ENCODE results near the gene KCNQ1.

DNA sequence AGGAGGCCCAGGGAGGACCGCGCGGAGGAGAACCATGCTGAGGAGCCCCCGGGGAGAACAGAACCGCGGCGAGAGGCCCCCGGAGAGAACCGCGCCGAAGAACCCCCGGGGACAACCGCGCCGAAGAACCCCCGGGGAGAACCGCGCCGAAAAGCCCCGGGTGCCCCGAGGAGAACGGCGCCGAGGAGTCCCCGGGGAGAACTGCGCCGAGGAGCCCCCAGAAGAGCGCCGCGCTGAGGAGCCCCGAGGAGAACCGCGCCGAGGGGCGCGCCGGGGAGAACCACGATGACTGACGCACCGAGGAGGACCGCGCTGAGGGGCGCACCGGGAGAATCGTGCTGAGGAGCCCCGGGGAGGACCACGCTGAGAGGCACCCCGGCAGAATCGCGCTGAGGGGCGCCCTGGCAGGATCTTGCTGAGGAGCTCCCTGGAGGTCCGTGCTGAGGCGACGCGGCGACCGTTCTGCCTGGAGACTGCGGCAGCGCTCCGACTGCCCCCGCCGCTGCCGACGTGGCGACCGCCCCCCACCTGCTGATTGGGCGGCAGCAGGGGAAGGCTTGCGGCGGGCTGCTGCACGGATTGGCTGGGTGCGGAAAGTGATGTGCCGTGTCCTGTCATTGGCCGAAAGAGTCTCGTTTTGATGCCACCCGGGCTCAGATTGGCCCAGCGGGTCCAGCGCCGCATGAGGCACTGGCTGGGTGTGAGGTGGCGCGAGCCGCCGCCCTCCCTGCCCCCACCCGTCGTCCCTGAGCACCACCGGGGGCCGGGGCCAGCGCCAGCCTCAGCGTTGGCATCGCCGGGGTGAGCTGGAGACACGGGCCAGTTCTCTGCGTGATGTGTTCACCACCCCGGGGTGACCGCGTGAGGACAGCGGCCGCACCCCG is 255.0 kb downstream of the KCNQ1 start, which contains the start of gene KCNQ1OT1:
- TF ChIP-seq OSR1 (CRISPR knock-in tag; IDR thresholded peaks at IDR 0.05) = no peak
- TF ChIP-seq, protein P1, sequence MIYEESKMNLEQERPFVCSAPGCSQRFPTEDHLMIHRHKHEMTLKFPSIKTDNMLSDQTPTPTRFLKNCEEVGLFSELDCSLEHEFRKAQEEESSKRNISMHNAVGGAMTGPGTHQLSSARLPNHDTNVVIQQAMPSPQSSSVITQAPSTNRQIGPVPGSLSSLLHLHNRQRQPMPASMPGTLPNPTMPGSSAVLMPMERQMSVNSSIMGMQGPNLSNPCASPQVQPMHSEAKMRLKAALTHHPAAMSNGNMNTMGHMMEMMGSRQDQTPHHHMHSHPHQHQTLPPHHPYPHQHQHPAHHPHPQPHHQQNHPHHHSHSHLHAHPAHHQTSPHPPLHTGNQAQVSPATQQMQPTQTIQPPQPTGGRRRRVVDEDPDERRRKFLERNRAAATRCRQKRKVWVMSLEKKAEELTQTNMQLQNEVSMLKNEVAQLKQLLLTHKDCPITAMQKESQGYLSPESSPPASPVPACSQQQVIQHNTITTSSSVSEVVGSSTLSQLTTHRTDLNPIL (CRISPR knock-in tag; IDR thresholded peaks at IDR 0.05; ENCODE audit: low read depth) = no peak
- TF ChIP-seq, protein P2, sequence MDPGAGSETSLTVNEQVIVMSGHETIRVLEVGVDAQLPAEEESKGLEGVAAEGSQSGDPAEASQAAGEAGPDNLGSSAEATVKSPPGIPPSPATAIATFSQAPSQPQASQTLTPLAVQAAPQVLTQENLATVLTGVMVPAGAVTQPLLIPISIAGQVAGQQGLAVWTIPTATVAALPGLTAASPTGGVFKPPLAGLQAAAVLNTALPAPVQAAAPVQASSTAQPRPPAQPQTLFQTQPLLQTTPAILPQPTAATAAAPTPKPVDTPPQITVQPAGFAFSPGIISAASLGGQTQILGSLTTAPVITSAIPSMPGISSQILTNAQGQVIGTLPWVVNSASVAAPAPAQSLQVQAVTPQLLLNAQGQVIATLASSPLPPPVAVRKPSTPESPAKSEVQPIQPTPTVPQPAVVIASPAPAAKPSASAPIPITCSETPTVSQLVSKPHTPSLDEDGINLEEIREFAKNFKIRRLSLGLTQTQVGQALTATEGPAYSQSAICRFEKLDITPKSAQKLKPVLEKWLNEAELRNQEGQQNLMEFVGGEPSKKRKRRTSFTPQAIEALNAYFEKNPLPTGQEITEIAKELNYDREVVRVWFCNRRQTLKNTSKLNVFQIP (CRISPR knock-in tag; IDR thresholded peaks at IDR 0.05; ENCODE audit: borderline replicate concordance, low read depth) = no peak
- TF ChIP-seq, protein P3, sequence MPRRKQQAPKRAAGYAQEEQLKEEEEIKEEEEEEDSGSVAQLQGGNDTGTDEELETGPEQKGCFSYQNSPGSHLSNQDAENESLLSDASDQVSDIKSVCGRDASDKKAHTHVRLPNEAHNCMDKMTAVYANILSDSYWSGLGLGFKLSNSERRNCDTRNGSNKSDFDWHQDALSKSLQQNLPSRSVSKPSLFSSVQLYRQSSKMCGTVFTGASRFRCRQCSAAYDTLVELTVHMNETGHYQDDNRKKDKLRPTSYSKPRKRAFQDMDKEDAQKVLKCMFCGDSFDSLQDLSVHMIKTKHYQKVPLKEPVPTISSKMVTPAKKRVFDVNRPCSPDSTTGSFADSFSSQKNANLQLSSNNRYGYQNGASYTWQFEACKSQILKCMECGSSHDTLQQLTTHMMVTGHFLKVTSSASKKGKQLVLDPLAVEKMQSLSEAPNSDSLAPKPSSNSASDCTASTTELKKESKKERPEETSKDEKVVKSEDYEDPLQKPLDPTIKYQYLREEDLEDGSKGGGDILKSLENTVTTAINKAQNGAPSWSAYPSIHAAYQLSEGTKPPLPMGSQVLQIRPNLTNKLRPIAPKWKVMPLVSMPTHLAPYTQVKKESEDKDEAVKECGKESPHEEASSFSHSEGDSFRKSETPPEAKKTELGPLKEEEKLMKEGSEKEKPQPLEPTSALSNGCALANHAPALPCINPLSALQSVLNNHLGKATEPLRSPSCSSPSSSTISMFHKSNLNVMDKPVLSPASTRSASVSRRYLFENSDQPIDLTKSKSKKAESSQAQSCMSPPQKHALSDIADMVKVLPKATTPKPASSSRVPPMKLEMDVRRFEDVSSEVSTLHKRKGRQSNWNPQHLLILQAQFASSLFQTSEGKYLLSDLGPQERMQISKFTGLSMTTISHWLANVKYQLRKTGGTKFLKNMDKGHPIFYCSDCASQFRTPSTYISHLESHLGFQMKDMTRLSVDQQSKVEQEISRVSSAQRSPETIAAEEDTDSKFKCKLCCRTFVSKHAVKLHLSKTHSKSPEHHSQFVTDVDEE (CRISPR knock-in tag; IDR thresholded peaks at IDR 0.05) = no peak
- TF ChIP-seq, protein P4, sequence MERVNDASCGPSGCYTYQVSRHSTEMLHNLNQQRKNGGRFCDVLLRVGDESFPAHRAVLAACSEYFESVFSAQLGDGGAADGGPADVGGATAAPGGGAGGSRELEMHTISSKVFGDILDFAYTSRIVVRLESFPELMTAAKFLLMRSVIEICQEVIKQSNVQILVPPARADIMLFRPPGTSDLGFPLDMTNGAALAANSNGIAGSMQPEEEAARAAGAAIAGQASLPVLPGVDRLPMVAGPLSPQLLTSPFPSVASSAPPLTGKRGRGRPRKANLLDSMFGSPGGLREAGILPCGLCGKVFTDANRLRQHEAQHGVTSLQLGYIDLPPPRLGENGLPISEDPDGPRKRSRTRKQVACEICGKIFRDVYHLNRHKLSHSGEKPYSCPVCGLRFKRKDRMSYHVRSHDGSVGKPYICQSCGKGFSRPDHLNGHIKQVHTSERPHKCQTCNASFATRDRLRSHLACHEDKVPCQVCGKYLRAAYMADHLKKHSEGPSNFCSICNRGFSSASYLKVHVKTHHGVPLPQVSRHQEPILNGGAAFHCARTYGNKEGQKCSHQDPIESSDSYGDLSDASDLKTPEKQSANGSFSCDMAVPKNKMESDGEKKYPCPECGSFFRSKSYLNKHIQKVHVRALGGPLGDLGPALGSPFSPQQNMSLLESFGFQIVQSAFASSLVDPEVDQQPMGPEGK (CRISPR knock-in tag; IDR thresholded peaks at IDR 0.05; ENCODE audit: borderline replicate concordance) = no peak
- no peak for TF ChIP-seq RARB (CRISPR knock-in tag; IDR thresholded peaks at IDR 0.05)
- TF ChIP-seq TOX (CRISPR knock-in tag; IDR thresholded peaks at IDR 0.05; ENCODE audit: borderline replicate concordance) = no peak
- TF ChIP-seq ZC3H10 (CRISPR knock-in tag; IDR thresholded peaks at IDR 0.05) = no peak

All from SK-N-SH treated with all-trans-retinoic acid at 6 μM for 48 hours (cell line).